ENCODE results near the gene FHIT. TPM values are rescaled to one million over a fixed set of nuclear protein-coding genes. Genes with fewer than 3 reads are reported as not detected.

Gene FHIT
- polyA plus RNA-seq, 3 donors, result 25.7 to 31.0 (median 25.7) TPM

DNA sequence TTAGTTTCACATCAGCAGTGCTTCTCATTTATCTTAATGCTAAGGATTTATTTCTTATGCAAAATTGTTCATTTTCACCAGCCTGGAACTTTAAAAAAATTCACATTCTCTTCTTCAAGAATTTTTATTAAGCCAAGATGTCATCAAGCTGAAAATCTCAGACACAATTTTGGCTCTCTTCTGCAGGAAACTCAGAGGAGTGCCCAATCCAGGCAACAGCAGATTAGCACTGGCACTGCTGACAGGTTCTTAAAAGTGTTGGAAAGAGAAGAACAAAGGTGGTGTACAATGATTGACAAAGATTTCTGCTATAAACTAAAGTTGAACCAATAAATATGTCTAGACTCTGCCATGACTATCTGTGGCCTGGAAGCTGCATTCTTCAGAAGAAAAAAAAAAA, 479.5 kb downstream of the FHIT start:
- no peak for DNase-seq (ENCODE audit: extremely low read depth in 1 of 11, low read depth in 9 of 11, low spot score in 4 of 11)

- DNase-seq (ENCODE audit: extremely low read depth in 1 of 11, low read depth in 9 of 11, low spot score in 4 of 11), result peak in 9 of 11 donors; percentile 9 to 43 (median 22)
Measured at GRCh38 chr3:60770532-60770931, 480.7 kb downstream of the FHIT start.

- no peak for DNase-seq (ENCODE audit: extremely low read depth in 1 of 11, low read depth in 9 of 11, low spot score in 4 of 11)
Measured at GRCh38 chr3:60767536-60767935, 483.7 kb downstream of the FHIT start.

DNA sequence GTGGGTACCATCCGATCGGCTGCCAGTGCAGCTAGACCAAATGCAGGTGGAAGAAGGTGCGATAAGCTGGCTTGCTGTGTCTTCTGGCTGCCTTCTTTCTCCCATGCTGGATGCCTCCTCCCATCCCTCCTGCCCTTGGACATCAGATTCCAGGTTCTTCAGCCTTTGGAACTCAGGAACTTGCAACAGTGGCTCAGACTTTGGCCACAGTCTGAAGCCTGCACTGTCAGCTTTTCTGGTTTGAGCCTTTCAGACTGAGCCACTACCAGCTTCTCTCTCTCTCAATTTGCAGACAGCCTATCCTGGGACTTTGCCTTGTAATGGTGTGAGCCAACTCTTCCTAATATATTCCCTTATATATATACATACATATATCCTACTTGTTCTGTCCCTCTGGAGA, 485.5 kb downstream of the FHIT start:
- no peak for DNase-seq (ENCODE audit: extremely low read depth in 1 of 11, low read depth in 9 of 11, low spot score in 4 of 11)

DNA sequence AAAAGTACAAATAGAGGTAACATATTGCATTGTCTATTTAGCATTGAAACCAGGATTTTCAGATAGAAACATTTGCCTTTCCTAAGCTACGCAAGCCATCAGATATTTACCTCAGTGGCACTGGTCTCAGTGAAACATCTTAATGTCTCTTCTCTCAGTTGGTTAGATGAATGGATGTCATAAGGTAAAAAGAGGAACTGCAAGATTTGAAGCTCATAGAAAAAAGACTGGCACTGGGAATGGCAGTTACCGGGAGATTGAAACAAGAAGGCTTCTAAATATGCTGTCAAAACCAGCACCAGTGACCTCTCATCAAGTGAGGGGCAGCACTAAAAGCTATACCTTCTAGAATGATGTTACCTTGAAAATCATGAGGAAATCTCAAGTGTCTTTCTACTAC, 486.4 kb downstream of the FHIT start:
- DNase-seq (ENCODE audit: extremely low read depth in 1 of 11, low read depth in 9 of 11, low spot score in 4 of 11), result no peak

GRCh38 chr3:60760145-60760544, 491.1 kb downstream of the FHIT start:
- no peak for DNase-seq (ENCODE audit: extremely low read depth in 1 of 11, low read depth in 9 of 11, low spot score in 4 of 11)

DNA sequence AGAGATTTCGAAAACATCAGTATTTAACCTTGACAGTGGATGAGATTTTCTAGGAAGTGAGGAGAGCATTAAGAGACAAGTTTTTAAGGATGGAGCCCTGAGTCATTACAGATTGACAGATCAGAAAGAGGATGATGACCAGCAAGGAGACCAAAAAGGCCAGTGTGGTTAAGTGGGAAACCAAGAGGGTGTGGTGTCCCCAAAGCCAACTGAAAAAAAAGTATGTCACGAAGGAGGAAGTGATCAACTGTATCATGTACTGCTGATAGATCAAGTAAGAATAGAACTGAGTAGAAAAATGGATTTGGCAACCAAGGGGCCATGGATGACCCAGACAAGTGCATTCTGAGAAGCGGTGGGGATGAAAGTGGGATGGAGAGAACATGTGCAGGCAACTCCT, 491.8 kb downstream of the FHIT start:
- no peak for DNase-seq (ENCODE audit: extremely low read depth in 1 of 11, low read depth in 9 of 11, low spot score in 4 of 11)

GRCh38 chr3:60758831-60759230, 492.4 kb downstream of the FHIT start:
- no peak for DNase-seq (ENCODE audit: extremely low read depth in 1 of 11, low read depth in 9 of 11, low spot score in 4 of 11)

GRCh38 chr3:60758171-60758570, 493.1 kb downstream of the FHIT start:
- DNase-seq (ENCODE audit: extremely low read depth in 1 of 11, low read depth in 9 of 11, low spot score in 4 of 11), result no peak

DNA sequence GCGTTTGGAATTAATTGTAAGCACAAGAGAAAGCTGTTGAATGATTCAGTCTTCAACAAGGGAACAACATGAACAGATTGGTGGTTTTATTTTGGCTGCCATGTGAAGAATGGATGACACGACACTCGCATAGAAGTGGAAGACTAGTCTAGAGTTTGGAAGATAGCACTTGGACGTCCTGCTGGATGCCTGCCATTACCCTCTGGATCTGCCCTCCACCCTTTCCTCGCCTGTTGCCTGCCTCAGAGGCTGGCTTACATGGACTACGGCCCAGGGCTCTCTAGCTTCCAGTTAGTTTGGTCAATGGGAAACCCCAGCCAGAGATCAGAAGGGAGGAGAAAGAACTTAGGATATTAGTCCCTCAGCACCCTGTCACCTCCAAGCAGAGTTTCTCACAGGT, 493.5 kb downstream of the FHIT start:
- DNase-seq (ENCODE audit: extremely low read depth in 1 of 11, low read depth in 9 of 11, low spot score in 4 of 11), result no peak

- no peak for DNase-seq (ENCODE audit: extremely low read depth in 1 of 11, low read depth in 9 of 11, low spot score in 4 of 11)
Measured at GRCh38 chr3:60756241-60757030, 494.8 kb downstream of the FHIT start.

GRCh38 chr3:60755094-60755493, 496.2 kb downstream of the FHIT start:
- no peak for DNase-seq (ENCODE audit: extremely low read depth in 1 of 11, low read depth in 9 of 11, low spot score in 4 of 11)

- DNase-seq (ENCODE audit: extremely low read depth in 1 of 11, low read depth in 9 of 11, low spot score in 4 of 11), result no peak
Measured at GRCh38 chr3:60754617-60755016, 496.6 kb downstream of the FHIT start.

DNA sequence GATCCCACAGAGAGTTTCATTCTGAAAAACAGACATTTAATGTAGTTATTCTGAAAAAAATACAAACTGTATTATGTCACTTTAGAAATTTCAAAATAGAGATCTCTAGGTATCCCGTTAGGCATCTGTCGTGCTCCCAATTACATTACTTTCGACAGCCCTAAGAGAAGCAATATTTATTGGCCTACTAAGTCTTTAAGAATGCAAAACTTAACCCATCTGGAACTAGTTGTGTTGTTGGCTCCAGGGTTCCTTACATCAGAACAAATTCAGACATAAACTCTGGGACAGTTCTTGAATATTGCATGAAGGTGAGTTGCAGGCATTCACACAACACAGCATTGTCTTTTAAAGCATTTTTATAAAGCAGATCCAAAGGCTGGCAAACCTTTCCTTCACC, 498.4 kb downstream of the FHIT start:
- no peak for DNase-seq (ENCODE audit: extremely low read depth in 1 of 11, low read depth in 9 of 11, low spot score in 4 of 11)

DNA sequence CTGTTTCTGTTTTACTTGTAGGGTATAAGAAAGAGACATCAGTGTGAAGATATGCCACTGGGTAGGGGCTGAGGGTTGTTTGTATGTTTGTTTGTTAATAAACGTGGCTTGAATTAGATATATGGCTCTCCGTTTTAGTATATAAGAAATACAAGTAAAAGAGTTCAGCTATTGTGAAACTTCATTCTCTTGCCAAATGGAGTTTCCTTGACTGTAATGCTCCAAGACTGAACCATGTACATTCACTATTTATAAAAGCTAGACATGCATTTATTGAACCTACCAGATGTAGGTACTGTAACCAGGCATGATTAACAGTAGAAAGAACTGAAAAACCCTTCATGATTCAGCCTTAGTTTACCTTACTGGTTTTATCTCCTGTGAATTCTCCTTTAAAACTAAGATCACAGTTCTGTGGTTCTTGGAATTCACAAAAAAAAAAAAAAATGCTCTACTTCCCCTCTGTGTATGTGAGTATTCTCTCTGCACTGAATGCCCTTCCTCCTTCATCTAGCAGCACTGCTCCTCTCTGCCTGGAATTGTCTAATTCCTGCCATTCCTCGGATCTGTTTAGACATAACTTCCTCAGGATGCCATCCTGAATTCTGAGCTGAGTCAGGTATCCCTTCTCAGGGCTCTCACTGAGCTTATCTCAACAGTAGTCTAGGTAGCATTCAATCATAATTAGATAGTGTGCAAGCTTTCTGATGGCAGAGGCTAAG, 504.4 kb downstream of the FHIT start:
- no peak for DNase-seq (ENCODE audit: extremely low read depth in 1 of 11, low read depth in 9 of 11, low spot score in 4 of 11)

DNA sequence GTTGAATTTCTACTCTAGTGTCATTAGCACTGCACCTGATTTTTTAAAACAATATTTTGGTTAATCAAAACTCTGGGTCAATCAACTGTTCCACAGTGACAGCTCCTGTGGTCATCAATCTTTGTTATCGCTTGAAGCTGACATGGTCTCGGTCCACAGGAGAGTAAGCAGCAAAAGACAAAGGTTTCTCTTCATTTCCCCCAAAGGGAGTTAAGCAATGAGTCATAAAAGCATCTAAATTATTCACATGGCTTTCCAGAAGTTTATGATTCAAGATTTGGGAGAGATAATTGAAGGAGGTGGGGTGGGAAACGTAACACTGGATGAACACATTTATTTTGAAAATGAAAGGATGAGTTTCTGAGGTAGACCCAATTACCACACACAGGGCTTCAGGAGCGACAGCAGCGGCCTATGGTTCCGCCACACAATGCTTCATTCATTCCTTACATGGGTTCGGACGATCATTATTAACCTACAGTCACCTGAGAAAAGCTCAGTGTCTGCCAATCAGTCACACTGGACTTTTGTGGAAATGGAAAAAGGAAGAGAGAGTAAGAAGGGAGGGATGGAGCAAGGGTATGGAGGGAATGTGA, 505.1 kb downstream of the FHIT start:
- DNase-seq (ENCODE audit: extremely low read depth in 1 of 11, low read depth in 9 of 11, low spot score in 4 of 11), result no peak

GRCh38 chr3:60743631-60744164, 507.6 kb downstream of the FHIT start:
- DNase-seq (ENCODE audit: extremely low read depth in 1 of 11, low read depth in 9 of 11, low spot score in 4 of 11), result peak; percentile 35 to 84 (median 73)

DNA sequence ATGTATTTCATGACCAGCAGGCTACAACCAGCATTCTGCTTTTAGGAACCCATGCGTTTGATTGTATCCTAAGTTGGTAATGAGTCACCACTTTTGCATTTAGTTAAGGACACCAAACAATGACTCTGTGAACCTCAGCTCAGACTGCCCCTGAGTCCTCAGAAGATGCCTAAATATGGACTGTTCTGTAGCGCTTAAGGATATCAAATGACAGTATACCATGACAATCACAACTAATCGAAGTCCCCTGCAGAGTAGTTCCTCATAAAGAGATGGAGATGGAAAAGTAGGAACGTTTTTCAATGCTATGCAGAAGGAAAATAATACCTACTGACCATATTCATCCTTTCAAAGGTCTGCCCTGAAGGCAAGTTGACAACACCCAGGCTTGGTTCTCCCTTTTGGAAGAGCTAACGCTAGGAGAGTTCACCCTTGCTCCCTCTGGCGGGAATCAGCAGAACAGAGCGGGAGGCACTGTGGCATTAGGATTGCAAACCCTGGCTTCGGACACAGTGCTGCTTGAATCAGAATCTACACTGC, 508.6 kb downstream of the FHIT start:
- DNase-seq (ENCODE audit: extremely low read depth in 1 of 11, low read depth in 9 of 11, low spot score in 4 of 11), result no peak

DNA sequence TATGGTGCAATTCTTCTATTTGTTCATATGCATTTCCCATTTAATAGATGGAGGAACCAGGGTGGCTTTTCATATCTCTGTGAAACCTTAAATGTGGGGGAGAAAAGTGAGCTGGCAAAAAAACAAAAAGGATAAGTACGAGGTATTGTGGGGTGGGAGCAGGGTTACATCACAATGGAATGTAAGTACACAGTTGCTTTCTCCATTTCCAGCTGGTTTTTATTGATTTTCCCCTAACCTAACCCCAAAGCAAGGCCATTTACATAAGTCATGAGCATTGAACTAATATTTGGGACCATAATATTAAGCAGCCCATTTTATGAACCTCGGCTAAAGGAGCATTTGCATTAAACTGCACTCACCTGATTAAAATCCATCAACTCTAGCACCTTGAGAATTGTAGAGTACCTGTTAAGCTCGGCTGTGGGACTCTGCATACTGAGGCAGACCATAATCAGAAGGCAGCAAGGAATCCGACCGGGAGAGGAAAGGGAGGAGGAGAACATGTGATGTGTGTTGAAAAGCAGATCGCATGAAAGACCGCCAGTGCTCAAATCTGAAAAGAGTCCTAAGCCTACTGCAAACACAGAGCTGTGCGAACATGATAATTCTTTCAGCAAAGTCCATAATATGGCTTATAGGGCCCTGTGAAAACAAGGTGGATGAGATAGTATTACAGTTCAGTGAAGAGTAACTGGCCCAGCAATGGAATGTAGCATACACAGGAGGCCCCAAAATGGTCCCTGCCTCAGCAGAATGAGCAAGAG, 513.4 kb downstream of the FHIT start:
- no peak for DNase-seq (ENCODE audit: extremely low read depth in 1 of 11, low read depth in 9 of 11, low spot score in 4 of 11)
